GM19099 (cell line): ENCODE results near the gene CPHXL2.

Experiments used
- POLR2A ChIP-seq: IDR thresholded peaks from 3 replicates; pipeline ENCODE4 v1.6.1; 2011; ENCODE audit warnings: low read depth; ENCODE audit not compliant: insufficient read length; ENCODE audit errors: extremely low read depth

Gene CPHXL2

GRCh38 chr16:75676909-75677308 lies at the start of gene CPHXL2:
CPHXL2 (minus strand) TSS chr16:75677009; CDS start chr16:75676999, 10 bp downstream.
- TF ChIP-seq POLR2A = no peak

- no peak for TF ChIP-seq POLR2A
Measured at GRCh38 chr16:75726390-75726789, 49.6 kb upstream of the CPHXL2 start, which contains the start of gene CPHXL. CPHXL (minus strand) TSS chr16:75726490; CDS start chr16:75726442, 48 bp downstream.

DNA sequence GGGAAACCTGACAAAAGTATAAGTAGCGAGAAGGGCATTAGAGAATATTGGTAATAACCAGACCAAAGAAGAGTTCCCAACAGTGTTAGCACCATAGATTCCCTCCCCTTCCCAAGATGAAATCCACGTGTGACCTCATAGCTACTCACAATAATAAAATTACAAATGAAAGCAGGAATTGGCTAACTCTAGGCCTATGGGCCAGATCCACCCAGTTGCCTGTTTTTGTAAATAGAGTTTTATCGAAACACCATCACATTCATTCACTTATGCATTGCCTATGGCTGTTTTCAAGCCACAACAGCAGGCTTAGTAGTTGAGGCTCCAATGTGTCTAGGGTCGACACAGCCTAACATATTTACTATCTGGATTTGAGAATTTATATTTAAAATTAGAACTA lies 41.6 kb upstream of the CPHXL2 start:
- TF ChIP-seq POLR2A = no peak

DNA sequence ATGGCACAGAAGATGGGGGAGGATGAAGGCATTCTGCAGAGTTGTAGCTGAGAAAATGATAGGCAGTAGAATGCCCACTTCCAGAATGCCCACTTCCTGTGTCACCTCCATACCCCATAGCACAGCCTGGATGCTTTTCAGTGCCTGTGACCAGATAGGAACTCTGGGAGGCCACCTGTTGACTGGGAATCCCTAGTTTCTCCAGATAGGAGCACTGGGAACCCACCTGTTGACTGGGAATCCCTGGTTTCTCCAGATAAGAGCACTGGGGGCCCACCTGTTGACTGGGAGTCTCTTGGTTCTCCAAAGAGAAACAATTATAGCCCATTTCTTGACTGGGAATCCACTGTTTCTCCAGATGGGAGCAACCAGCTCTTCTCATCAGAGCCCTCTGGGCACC lies 37.9 kb upstream of the CPHXL2 start:
- no peak for TF ChIP-seq POLR2A

DNA sequence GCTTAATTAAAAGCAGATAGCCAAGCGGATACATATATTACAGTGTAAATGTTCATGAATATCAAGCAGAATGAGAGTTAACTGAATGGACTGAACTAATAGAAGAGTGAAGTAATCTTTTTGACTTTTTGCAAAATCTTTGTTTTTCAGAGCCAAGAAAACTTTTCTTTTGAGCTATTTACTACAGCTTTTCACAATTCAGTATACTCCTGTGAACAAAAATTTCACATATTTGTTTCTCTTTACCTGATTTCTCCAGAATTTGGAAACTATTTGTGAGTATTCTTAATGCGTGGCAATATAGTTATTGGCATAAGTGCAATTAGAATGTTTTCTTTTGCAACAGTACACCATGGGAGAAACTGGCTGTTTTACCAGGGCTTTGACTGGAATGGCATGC lies 33.5 kb upstream of the CPHXL2 start:
- no peak for TF ChIP-seq POLR2A

- TF ChIP-seq POLR2A = no peak
Measured at GRCh38 chr16:75703306-75703705, 26.5 kb upstream of the CPHXL2 start.

GRCh38 chr16:75702242-75702641 lies 25.4 kb upstream of the CPHXL2 start:
- no peak for TF ChIP-seq POLR2A

DNA sequence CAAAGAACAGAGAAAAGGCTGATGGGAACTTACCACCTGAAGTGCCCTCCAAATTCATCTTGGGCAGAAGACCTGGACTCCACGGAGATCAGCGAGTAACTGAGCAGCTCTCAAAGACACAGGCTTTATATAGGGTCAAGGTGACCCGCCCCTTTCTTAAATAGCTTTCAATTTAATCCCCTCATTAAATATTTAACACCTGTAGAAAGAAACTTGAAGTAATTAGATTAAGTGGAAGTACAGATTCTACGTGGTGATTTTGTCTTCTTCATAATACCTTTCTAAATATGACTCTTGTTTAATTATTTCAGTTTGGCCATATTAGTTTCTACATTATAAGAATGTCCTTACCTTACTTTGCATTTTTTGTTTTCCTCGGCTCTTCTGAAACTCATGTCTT lies 24.6 kb upstream of the CPHXL2 start, which contains the start of gene DUXB:
Gene DUXB (minus strand): TSS at position 101 of the 400 bp plus-strand sequence. CDS start 43 bp downstream, at position 58.
- TF ChIP-seq POLR2A = no peak

DNA sequence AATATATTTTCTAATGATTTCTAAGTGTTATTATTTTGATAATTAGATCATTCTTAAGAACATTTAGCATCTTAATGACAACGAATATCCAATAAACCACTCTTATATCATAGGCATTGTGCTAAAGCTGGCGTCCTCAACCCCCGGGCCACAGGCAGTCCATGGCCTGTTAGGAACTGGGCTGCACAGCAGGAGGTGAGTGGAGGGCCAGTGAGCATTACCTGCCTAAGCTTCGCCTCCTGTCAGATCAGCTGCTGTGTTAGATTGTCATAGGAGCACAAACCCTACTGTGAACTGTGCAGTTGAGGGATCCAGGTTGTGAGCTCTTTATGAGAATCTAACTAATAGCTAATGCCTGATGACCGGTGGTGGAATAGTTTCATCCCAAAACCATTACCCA lies 20.8 kb upstream of the CPHXL2 start:
- no peak for TF ChIP-seq POLR2A

- no peak for TF ChIP-seq POLR2A
Measured at GRCh38 chr16:75695708-75696107, 18.9 kb upstream of the CPHXL2 start.

- TF ChIP-seq POLR2A = no peak
Measured at GRCh38 chr16:75687361-75687760, 10.6 kb upstream of the CPHXL2 start.

DNA sequence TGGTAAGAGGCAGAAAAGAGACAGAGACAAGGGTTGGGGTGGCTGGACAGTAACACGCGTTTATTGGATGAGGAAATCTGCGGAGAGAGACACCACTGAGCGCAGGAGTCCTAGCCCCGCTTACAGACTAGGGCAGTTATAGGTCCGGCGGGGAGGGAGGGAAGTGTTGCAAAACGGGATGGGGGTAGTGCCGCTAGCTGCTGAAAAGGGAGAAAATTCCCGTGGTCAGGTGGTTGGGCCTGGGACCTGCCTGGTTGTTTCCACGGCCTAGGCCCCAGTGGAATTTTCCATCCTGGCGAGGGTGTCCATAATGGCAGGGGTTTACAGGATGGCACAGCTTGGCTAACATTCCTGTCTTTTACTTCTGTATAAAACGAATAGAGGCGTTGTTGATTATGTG lies 5.5 kb upstream of the CPHXL2 start:
- TF ChIP-seq POLR2A = no peak

GRCh38 chr16:75679366-75679765 lies 2.6 kb upstream of the CPHXL2 start:
- no peak for TF ChIP-seq POLR2A

DNA sequence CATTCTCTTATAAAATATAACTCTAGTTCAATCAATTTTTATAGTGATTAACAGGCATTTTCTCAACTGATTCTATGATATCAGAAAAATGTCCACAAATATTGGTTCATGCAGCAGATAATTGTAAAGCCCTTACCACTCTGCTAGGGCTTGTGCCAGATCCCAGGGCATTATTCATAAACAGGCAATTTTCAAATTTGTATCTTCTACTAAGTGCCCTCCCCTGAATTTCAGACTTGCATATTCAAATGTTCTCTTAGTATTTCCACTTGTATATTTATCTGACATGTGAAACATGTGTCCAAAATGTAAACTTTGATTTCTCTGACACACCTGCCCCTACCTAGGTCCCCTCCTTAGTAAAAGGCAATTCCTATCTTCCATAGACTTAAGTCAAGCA lies 9.3 kb downstream of the CPHXL2 start:
- TF ChIP-seq POLR2A = no peak

DNA sequence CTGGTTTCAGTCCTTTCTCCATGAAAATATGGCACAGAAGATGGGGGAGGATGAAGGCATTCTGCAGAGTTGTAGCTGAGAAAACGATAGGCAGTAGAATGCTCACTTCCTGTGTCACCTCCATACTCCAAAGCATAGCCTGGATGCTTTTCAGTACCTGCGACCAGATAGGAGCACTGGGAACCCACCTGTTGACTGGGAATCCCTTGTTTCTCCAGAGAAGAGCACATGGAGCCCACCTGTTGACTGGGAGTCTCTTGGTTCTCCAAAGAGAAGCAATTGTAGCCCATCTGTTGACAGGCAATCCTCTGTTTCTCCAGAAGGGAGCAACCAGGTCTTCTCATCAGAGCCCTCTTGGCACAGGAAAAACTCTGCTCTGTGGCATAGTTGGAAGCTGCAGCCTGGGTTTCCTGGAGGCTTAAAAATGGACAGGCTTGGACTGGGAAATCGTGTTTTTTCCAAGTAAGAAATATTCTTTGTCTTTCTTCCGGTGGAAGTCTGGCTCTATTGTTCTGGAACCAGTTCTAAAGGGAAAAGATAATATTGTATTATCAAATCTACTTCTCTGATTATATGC lies 16.0 kb downstream of the CPHXL2 start:
- TF ChIP-seq POLR2A = no peak

DNA sequence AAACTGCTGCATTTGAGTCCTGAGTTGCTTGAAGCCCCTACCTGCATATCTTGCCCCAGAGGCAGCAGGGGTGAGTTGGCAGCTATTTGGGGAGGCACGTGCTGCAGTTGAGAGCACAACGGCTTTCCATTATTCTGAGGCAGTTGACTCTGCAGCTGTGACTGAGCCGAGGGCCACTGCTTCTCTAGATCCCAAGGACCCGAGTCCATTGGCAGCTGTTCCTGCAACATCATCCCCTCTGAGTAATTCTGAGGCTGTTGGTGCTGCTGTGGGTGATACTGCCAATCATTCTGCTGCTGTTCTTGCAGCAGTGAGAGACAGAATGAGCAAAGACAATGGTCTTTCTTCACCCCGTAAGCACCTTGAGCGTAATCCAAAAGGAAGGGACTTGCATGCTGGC lies 16.5 kb downstream of the CPHXL2 start:
- TF ChIP-seq POLR2A = no peak

GRCh38 chr16:75658175-75658574 lies 18.6 kb downstream of the CPHXL2 start:
- no peak for TF ChIP-seq POLR2A
